PFSK-1 (cell line): ENCODE data around the gene LIMS2.

Experiments
- POLR2AphosphoS5 ChIP-seq: IDR thresholded peaks from 2 replicates; pipeline ENCODE4 v1.6.1; 2012; ENCODE audit warnings: low read depth, mild to moderate bottlenecking, control low read depth, low read length, moderate library complexity
- TF ChIP-seq, protein P1 (sequence below), 2 experiments: IDR thresholded peaks; 2 replicates each; pipeline versions ENCODE4 v1.6.1 to v1.8.0; 2011 to 2012; ENCODE audit warnings: low read depth in 2 of 2, low read length in 2 of 2, control low read depth in 1 of 2, inconsistent platforms in 1 of 2, mild to moderate bottlenecking in 1 of 2, moderate library complexity in 1 of 2; ENCODE audit not compliant: insufficient read depth in 1 of 2

GRCh38 chr2:127632592-127633489 lies 42.5 kb downstream of the LIMS2 start:
- TF ChIP-seq POLR2AphosphoS5, result no peak
- TF ChIP-seq, protein P1, sequence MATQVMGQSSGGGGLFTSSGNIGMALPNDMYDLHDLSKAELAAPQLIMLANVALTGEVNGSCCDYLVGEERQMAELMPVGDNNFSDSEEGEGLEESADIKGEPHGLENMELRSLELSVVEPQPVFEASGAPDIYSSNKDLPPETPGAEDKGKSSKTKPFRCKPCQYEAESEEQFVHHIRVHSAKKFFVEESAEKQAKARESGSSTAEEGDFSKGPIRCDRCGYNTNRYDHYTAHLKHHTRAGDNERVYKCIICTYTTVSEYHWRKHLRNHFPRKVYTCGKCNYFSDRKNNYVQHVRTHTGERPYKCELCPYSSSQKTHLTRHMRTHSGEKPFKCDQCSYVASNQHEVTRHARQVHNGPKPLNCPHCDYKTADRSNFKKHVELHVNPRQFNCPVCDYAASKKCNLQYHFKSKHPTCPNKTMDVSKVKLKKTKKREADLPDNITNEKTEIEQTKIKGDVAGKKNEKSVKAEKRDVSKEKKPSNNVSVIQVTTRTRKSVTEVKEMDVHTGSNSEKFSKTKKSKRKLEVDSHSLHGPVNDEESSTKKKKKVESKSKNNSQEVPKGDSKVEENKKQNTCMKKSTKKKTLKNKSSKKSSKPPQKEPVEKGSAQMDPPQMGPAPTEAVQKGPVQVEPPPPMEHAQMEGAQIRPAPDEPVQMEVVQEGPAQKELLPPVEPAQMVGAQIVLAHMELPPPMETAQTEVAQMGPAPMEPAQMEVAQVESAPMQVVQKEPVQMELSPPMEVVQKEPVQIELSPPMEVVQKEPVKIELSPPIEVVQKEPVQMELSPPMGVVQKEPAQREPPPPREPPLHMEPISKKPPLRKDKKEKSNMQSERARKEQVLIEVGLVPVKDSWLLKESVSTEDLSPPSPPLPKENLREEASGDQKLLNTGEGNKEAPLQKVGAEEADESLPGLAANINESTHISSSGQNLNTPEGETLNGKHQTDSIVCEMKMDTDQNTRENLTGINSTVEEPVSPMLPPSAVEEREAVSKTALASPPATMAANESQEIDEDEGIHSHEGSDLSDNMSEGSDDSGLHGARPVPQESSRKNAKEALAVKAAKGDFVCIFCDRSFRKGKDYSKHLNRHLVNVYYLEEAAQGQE (IDR thresholded peaks at IDR 0.05; ENCODE audit: insufficient read depth in 1 of 2, low read depth in 2 of 2, low read length in 2 of 2), result no peak
